Brain microvascular endothelial cell (primary cell): ENCODE data around the gene GRB2.
"Not testable (repeated sequence)": the region's sequence is repeated elsewhere in the genome, so short reads cannot be mapped to it uniquely, and the experiment has no call there.

Source experiments
- DNase-seq: peaks from one replicate; pipeline ENCODE4 v3.0.0-alpha.2; 2020
- H3K27ac ChIP-seq: fragments of 250-450 bp; sonication (Bioruptor Pico); 2 replicates; pipeline ENCODE4 v1.5.1; 2020; ENCODE audit warnings: mild to moderate bottlenecking, moderate library complexity
- H3K27me3 ChIP-seq: fragments of 250-450 bp; sonication (Bioruptor Pico); replicated peaks from 2 replicates; pipeline ENCODE4 v1.5.1; 2020; ENCODE audit warnings: mild to moderate bottlenecking
- H3K36me3 ChIP-seq: fragments of 250-450 bp; sonication (Bioruptor Pico); replicated peaks from 2 replicates; pipeline ENCODE4 v1.5.1; 2020; ENCODE audit warnings: mild to moderate bottlenecking
- H3K4me3 ChIP-seq: 2 replicates; pipeline ENCODE4 v1.5.1; 2011; ENCODE audit warnings: low read depth, mild to moderate bottlenecking, control low read depth, low read length, moderate library complexity
- in situ Hi-C: cut with HindIII; loops from 2 replicates; pipeline ENCODE4 v1.10.0; 2017; ENCODE audit warnings: low sequenced_read_pairs, low pct_ligation_motif_present
- TF ChIP-seq, protein P1 (sequence below): IDR thresholded peaks from 2 replicates; pipeline ENCODE4 v1.5.1; 2011; ENCODE audit warnings: low read depth, mild to moderate bottlenecking, moderate library complexity, low read length, control low read depth, inconsistent platforms; ENCODE audit errors: missing control alignments

The GRB2 gene

DNA sequence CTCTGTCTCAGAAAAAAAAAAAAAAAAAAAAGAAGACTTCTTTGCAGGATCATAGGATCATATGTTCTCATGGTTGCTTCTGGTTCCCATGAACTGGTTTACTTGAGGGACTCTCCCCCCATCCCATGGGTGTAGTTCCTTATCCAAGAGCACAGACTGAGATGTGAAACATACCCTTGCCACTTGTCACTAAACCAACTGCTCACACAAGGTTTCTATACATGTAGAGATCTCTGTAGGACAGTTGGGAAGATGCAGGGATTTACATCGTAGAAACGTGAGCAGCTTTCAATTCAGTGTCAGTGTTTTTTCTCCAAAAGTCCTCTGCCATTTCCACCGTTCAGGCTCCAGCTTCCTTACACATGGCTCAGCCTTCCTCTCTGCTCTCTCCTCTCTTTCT is 39.8 kb upstream of the GRB2 start:
- H3K36me3 ChIP-seq: no peaks in the 10 kb centered on the region
- no peak for DNase-seq
- no peaks in the 10 kb centered on the region for H3K27me3 ChIP-seq
- in situ Hi-C loops: no loop called here
- TF ChIP-seq, protein P1, sequence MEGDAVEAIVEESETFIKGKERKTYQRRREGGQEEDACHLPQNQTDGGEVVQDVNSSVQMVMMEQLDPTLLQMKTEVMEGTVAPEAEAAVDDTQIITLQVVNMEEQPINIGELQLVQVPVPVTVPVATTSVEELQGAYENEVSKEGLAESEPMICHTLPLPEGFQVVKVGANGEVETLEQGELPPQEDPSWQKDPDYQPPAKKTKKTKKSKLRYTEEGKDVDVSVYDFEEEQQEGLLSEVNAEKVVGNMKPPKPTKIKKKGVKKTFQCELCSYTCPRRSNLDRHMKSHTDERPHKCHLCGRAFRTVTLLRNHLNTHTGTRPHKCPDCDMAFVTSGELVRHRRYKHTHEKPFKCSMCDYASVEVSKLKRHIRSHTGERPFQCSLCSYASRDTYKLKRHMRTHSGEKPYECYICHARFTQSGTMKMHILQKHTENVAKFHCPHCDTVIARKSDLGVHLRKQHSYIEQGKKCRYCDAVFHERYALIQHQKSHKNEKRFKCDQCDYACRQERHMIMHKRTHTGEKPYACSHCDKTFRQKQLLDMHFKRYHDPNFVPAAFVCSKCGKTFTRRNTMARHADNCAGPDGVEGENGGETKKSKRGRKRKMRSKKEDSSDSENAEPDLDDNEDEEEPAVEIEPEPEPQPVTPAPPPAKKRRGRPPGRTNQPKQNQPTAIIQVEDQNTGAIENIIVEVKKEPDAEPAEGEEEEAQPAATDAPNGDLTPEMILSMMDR: no peak
- H3K27ac ChIP-seq: no peak overlapping the region
- H3K4me3 ChIP-seq: no peak overlapping the region

DNA sequence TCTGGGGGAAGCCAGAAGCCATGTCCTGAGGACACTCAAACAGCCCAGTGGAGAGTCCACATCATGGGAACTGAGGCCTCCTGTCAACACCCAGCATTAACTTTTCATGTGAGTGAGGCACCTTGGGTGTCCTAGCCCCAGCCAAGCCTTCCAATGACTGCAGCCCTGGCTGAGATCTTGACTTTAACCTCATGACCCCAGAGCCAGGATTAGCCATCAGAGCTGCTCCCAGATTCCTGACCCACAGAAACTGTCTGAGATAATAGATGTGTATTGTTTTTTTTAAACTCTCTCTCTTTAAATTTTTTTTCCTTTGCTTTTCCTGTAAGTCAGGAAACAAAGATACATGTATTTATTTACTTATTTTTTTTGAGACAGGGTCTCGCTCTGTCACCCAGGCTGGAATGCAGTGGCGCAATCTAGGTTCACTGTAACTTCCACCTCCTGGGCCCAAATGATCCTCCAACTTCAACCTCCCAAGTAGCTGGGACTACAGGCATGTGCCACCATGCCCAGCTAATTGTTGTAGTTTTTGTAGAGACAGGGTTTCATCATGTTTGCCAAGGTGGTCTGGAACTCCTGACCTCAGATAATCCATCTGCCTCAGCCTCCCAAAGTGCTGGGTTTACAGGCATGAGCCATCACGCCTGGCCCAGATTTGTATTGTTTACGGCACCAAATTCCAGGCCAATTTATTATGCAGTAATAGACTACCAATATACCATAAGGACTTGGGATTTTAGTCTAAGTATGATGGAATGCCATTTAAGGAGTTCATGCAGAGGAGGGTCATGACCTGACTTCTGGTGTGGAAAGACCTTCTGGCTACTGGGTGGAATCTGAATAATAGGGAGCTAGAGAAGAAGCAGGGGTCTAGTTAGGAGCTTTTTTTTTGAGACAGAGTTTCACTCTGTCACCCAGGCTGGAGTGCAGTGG is 37.0 kb upstream of the GRB2 start:
- in situ Hi-C loops: no loop called here
- no peak overlapping the region for H3K27ac ChIP-seq
- TF ChIP-seq, protein P1: no peak
- no peaks in the 10 kb centered on the region for H3K27me3 ChIP-seq
- H3K4me3 ChIP-seq: no peak overlapping the region
- no peaks in the 10 kb centered on the region for H3K36me3 ChIP-seq
- no peak for DNase-seq

DNA sequence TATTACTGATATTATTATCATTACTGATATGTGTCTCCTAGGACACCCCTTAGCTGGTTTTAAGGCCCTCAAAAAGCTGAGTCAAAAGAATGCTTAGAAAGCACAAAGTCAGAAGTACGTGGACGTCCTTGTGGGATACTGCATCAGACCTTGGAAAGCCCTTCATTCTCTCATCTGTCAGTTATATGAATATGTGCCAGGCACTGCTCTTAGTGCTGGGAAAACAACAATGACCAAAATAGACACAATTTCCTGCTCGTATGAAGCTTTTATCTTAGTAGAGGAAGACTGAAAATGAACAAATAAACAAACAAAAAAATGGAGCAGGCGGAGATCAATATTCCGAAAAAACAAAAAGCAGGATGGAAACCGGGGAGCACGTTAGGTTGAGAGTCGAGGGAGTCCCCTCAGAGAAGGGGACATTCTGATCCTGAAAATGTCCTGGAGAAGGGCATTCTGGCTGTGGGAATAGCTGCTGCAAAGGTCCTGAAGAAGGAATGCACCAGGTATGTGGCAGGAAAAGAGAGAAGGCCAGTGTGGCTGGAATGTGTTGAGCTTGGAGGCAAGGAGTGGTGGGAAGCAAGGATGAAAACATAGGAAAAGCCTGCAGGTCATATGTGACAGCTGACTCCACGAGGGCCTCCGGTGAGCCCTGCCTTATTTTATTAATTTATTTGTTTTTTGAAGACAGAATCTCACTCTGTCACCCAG is 35.4 kb upstream of the GRB2 start:
- TF ChIP-seq, protein P1: no peak

DNA sequence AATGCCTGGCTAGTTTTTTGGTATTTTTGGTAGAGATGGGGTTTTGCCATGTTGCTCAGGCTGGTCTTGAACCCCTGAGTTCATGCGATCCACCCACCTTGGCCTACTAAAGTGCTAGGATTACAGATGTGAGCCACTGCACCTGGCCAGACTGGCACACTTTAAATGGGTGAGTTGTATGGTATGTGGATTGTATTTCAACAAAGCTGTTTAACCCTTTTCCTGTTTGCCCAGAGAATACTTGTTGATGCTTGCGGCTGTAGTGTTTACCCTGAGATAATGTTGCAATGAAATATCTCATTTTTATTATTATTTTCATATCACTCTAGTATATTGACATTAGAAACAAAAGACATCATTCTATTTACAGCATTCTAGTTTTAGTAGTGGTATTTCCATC is 33.8 kb upstream of the GRB2 start:
- in situ Hi-C loops: no loop called here
- no peak overlapping the region for H3K27ac ChIP-seq
- H3K36me3 ChIP-seq: no peaks in the 10 kb centered on the region
- H3K4me3 ChIP-seq: no peak overlapping the region
- H3K27me3 ChIP-seq: no peaks in the 10 kb centered on the region
- TF ChIP-seq, protein P1: no peak
- DNase-seq: no peak

More for the DNA sequence above, 35.4 kb upstream of the GRB2 start:
- H3K4me3 ChIP-seq: no peak overlapping the region
- in situ Hi-C loops: no loop called here
- DNase-seq: no peak
- H3K27ac ChIP-seq: no peak overlapping the region
- no peaks in the 10 kb centered on the region for H3K36me3 ChIP-seq
- no peaks in the 10 kb centered on the region for H3K27me3 ChIP-seq

DNA sequence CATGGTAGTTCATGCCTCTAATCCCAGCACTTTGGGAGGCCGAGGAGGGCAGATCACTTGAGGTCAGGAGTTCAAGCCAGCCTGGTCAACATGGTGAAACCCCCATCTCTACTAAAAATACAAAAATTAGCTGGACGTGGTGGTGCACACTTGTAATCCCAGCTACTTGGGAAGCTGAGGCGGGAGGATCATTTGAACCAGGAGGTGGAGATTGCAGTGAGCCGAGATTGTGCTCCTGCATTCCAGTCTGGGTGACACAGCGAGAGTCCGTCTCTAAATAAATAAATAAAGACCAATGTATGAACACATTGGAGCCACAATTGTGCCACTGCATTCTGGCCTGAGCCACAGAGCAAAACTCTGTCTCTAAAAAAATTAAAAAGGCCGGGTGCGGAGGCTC is 31.9 kb upstream of the GRB2 start:
- DNase-seq, H3K27ac ChIP-seq, H3K4me3 ChIP-seq, in situ Hi-C loops, H3K27me3 ChIP-seq, H3K36me3 ChIP-seq: not testable (repeated sequence)

DNA sequence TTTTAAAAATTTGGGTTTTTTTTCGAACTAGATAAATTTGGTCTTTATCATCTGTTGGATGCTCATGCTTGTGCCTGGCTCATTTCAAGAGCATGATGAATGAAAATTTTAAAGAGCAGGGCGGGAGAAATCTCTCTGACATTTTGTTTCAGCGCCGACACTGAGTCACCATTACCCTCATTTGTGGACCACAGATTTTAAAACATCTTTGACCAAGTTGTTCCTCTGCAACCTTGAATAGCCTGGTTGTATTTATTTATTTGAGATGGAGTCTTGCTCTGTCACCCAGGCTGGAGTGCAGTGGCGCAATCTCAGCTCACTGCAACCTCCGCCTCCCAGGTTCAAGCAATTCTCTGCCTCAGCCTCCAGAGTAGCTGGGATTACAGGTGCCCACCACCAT is 29.0 kb upstream of the GRB2 start:
- in situ Hi-C loops, DNase-seq, H3K27me3 ChIP-seq, H3K36me3 ChIP-seq, H3K4me3 ChIP-seq, H3K27ac ChIP-seq: not testable (repeated sequence)
